ENCODE data around the gene TFAM.

GRCh38 chr10:58348571-58349033 lies 36.6 kb upstream of the TFAM start:
- no peak for TF ChIP-seq CTCF (IDR thresholded peaks at IDR 0.05)
- TF ChIP-seq GABPA (IDR thresholded peaks at IDR 0.05; ENCODE audit: low read depth), result no peak
- TF ChIP-seq MAX (IDR thresholded peaks at IDR 0.05; ENCODE audit: low read depth), result no peak
- TF ChIP-seq IRF3 (IDR thresholded peaks at IDR 0.05; ENCODE audit: low read depth, low read length), result no peak
